DMS 273 treated with DMSO at 0.1 percent for 48 hours (cell line): ENCODE results near the gene PARP8.
"Not testable (repeated sequence)": the region's sequence is repeated elsewhere in the genome, so short reads cannot be mapped to it uniquely, and the experiment has no call there.

Experiments used
- DNase-seq: peaks from one replicate; lab custom pipeline; 2025; lab: John Stamatoyannopoulos, UW

Gene PARP8

GRCh38 chr5:50727149-50727496 is 60.7 kb downstream of the PARP8 start:
- DNase-seq: no peak

DNA sequence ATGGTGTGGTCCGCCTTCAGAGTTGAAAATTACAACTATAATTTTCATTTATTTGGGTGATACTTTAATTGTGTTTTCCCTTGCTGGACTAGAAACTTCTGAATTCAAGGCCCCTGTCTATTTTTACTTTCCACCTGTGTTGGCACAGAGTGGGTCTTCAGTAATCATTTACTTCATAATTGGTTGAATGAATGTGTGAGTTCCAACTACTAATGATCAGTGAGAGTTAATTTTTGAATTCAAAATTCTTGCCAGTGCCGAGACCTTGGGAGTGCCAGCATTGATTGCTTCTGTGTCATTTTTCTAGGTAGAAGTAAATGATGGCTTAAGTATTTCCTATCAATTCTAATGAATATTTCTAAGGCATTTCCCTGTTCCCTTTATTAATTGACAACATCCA is 61.4 kb downstream of the PARP8 start:
- DNase-seq: no peak

- no peak for DNase-seq
These were observed 63.9 kb downstream of the PARP8 start for GRCh38 chr5:50730336-50730735.

GRCh38 chr5:50730841-50731240 is 64.4 kb downstream of the PARP8 start:
- DNase-seq: no peak

DNA sequence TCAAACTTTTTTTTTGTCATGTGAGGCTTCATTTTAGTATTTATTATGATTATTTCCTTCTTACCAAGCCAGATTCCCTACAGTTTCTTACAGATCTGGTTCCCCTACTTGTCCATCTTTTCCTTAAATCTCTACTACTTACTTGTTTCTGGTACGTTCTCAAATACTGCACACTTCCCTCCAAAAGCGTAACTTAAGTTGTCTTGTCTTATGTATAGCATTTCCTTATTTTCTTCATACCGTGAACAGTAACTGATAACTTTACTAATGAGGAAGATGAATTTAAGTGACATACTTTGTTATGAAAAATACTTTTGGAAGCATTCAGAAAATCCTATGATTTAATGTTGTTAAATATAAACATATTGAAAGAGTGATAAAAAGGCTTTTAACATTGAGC is 67.3 kb downstream of the PARP8 start:
- DNase-seq: no peak

DNA sequence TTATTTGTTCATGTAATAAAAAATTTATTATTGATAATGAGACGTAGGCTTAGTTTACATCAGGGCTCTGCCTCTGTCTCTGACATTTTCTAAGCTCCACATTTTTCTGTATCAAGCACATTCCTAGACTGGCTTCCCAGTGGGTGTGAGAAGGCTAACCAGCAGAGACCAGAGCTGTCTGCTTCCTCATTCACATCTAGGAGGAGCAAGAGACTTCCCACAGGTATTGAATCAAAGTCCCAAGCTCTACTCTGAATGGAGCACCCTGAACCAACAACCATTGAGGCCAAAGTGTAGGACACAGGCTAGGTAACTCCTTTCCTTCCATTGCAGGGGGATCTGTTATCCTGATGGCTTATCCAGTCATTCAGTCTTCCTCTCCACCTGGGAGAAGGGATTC is 72.4 kb downstream of the PARP8 start:
- DNase-seq: no peak

DNA sequence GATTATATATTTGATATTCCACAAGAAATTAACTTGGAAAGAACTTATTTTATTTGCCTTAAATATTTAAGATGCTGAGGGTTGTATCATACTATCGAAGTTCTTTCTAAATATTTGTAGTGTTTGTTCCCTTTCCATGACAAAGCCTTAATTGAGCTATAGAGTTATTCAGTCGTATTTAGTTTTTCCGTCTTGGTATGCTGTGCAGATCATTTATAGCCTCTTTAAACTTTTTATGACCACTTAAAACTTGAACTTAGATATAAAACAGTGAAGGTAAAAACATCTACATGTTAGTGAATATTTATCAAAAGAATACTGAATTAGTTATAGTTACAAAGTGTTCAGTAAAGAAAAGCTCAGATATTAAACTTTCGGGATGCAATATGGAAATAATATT is 74.4 kb downstream of the PARP8 start:
- DNase-seq: no peak

DNA sequence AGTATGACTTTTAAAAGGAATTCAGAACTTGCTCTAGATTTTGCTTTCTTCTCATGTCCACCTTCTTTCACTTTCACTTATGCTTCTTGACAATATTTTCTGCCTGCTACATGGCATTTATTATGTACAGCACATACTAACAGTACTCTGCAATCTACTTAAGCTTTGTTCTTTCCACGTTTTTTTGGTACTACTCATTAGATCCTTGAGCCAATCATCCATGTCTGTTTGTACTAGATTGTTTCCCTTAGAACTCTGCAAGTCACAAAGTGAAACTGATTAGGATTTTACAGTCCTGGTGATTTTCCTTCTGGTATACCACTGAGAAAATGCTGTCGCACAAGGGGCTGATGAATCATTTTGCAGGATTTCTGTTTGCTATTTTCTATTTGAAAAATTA is 78.3 kb downstream of the PARP8 start:
- DNase-seq: no peak

GRCh38 chr5:50745221-50745910 is 78.9 kb downstream of the PARP8 start:
- DNase-seq: no peak

GRCh38 chr5:50749181-50749580 is 82.7 kb downstream of the PARP8 start:
- DNase-seq: no peak

DNA sequence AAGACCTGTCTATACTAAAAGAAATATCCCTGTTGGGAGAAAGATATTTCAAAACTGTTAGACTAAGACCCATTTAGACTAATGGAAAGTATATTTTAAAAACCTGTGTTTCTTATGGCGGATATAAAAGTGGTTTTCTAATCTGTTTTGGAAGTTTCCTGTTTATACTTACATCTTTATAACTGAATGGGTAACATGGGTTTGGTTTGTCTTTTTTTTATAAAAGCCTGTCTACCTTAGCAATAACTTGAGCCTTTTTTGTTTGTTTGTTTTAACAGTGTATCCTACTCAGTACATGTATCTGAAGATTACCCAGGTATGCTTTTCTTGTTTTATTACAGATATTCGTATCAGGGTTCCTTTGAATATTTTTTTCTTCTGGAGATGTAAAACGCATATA is 83.4 kb downstream of the PARP8 start:
- no peak for DNase-seq

DNA sequence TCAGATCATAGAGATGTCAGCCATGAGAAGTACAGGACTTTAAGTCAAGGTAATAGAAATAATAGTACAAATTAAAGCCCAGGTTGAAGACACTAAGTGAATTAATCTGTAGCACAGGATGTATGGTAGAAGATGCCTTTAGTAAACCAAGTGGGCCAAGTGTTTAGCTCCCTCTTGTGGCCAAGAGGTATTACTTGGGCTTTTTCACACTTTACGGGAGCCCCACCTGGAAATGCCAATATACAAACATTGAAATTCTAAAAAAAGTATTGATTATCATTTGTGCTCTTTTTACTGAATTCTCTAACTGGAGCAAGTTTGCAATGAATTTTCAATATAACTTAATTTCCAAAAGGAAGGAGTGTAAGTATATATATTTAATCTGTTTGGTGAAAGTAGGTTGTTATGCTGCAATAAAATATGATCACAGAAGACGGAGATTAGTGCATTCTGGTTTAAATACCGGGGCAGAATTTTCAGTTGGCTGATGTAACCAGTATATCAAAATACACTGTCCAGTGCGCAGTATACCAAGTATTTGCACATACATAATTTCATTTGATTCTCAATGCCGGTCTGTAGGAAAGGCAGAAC is 84.7 kb downstream of the PARP8 start:
- no peak for DNase-seq

- DNase-seq: no peak
These were observed 86.4 kb downstream of the PARP8 start for GRCh38 chr5:50752800-50753199.

DNA sequence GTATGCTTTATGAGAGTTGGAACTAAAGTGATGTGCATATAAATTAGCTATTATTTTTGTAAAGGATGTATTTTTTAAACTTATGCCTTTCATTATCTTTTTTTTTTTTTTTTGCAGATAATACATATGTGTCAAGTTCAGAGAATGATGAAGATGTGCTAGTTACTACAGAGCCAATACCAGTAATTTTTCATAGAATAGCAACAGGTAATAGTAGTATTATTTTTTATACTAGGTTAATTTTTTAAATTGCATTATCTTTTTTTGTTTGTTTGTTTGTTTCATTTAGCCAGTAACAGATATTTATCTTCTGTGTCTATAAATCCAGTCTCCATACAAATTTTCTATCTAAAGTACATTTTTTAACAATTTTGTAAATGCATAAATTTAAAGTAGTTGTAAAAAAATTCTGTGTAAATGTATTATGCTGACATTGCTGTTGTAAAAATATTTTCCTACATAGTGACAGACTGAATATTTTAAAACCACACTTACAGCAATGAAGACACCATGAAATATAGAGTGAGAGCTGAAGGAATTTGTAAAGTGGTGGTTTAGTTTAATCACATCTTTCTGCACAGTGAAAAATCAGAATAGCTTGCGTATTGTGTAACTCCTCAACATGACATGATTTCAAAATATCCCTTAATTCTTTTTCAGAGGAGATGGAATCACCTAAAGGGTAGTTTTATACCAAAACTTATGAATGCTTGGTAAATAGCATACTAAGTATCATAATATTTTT is 93.3 kb downstream of the PARP8 start:
- no peak for DNase-seq

DNA sequence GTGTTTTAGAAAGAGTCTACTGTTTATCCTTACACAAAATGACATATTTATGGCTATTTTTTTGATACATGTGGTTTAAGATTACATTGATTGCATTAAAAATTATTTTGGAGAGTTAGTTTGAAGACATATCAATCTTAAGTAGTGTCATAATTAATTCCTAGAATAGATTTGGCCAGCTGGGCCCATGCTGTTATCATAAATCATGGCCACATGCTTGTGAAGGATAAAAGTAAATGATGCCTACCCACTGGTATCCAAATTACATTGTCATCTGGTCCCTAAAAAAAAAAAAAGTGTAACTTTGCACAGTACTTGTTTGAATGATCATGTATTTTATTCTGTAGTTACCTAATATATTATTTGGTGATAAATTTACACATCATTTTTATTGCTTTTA is 96.9 kb downstream of the PARP8 start:
- no peak for DNase-seq

DNA sequence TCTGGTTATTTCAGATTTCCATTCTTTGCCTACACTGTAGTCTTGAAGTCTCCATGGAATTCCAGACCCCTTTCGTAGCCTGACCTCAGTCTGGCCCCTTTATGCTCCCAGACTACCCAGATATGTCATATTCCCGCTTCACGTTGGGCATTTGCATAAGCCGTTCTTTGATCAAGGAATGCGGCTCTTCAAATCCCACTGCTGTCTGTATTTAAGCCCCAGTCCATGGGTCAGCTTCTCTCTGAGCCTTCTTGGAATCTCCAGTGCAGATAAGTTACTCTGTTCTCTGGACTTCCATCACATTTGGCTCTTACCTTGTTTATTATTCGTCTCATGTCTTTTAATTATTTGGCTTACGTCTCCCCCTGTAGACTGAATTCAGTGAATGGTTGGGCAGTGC is 97.4 kb downstream of the PARP8 start:
- no peak for DNase-seq

DNA sequence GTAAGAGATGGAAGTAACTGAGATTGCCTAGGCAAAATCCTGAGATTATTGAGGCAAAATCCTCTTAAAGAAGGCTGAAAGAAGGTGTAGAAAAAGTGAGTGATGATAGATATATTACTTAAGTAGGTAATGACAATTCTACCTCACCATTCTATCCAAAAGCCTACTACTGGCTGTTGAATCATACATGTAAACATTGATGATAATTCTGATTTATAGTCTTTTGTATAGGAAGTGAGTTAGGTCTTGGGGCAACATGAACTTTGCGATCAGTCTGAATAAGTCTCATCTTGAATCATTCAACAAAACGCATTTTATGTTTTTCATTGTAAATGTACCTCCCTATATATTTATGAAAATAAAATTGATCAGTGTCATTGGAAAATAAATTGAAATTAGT is 99.6 kb downstream of the PARP8 start:
- DNase-seq: no peak

- DNase-seq: no peak
These were observed 100.0 kb downstream of the PARP8 start for GRCh38 chr5:50766462-50766861.

DNA sequence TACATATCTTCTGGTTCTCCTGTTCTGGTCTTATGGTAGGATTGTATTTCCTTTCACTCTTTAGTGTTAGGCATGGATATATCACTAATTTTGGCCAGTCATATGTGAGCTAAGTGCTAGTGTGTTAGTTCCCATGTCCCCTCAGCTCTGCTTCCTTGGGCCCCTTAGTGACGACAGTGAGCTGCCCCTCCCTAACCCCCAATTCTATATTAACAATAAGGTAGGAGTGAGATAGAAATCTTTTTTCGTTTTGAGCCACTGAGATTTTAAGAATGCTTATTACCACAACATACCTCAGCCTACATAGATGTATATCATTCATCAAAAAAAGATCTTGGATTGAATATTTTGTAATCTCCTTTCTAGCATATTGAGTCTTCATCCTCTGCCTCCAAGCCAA is 100.5 kb downstream of the PARP8 start:
- DNase-seq: no peak

GRCh38 chr5:50767588-50767987 is 101.2 kb downstream of the PARP8 start:
- no peak for DNase-seq

- DNase-seq: no peak
These were observed 102.2 kb downstream of the PARP8 start for GRCh38 chr5:50768634-50769033.

DNA sequence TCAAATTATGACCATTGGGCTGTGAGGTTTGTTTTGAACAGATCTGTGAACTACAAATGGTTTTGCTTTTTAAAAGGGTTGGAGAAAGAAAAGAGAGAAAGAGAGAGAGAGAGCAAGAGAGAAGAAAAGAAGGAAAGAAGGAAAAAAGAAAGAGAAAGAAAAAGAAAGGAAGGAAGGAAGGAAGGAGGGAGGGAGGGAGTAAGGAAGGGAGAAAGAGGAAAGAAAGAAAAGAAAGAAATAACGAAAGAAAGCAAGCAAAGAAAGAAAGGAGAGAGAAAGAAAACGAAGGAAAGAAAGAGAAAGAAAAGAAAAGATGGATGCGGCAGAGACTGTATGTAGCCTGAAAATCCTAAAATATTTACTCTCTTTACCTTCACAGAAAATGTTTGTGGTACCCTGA is 104.0 kb downstream of the PARP8 start:
- DNase-seq: no peak

DNA sequence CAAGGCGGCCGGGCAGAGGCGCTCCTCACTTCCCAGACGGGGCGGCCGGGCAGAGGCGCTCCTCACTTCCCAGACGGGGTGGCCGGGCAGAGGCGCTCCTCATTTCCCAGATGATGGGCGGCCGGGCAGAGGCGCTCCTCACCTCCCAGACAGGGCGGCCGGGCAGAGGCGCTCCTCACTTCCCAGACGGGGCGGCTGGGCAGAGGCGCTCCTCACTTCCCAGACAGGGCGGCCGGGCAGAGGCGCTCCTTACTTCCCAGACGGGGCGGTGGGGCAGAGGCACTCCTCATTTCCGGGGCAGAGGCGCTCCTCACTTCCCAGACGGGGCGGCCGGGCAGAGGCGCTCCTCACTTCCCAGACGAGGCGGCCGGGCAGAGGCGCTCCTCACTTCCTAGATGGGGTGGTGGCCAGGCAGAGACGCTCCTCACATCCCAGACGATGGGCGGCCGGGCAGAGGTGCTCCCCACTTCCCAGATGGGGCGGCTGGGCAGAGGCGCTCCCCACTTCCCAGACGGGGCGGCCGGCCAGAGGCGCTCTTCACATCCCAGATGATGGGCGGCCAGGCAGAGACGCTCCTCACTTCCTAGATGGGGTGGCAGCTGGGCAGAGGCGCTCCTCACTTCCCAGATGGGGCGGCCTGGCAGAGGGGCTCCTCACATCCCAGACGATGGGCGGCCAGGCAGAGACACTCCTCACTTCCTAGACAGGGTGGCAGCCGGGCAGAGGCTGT is 108.2 kb downstream of the PARP8 start:
- DNase-seq: not testable (repeated sequence)
